HG03565 (cell line): ENCODE measurements around the gene GBE1.
"Not testable (repeated sequence)": the region's sequence is repeated elsewhere in the genome, so short reads cannot be mapped to it uniquely, and the experiment has no call there.

Experiments
- ATAC-seq: cut with Tn5 transposase; IDR thresholded peaks from one replicate; pipeline ENCODE4 v1.9.1; 2021; ENCODE audit warnings: mild to moderate bottlenecking, moderate library complexity; ENCODE audit not compliant: unreplicated experiment

The GBE1 gene

GRCh38 chr3:81760924-81761903, at the start of gene GBE1:
Gene GBE1 (minus strand): TSS chr3:81761645. CDS start chr3:81761517, 128 bp downstream.
- ATAC-seq, result peak; percentile 80

GRCh38 chr3:81808900-81809299, 47.5 kb upstream of the GBE1 start:
- ATAC-seq, result no peak

- ATAC-seq, result no peak
Observed at GRCh38 chr3:81799403-81799802, 38.0 kb upstream of the GBE1 start.

DNA sequence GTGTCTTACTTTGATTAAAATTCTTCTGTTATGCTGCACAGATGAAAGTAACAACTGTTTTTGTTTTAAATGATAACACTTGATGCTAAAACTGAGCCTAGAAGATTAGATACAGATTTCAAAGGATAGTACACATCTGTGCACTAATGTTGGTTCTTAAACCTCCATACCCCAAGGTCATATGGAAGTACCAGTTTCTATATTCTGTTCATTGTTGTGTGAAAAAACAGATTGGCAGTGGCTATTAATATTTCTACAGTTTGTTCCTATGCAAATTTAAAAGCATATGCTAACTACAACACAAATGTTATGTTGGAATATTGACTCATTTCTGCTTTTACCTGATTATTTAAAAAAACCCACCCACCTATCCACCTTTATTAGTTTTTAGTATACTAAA, 32.0 kb upstream of the GBE1 start:
- ATAC-seq, result peak; percentile 39

- ATAC-seq, result no peak
Observed at GRCh38 chr3:81790117-81790516, 28.7 kb upstream of the GBE1 start.

DNA sequence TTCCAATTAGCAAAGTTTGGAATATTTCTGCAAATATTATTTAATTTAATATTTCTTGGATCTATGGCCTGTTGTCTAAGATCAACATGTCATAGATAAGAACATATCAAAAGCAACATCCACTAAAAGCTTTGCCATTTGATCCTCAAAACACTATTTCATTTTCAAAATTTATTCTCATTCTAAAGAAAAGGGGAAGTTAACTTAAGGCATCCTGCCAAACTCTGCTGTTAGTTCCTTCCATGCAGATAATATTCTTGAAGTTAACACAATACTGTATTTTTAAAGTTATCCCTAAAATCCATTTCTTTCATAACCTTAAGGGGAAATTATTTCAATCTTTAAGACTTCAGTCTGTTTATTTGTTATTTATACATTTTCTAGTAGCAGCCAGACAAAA, 28.2 kb upstream of the GBE1 start:
- no peak for ATAC-seq

DNA sequence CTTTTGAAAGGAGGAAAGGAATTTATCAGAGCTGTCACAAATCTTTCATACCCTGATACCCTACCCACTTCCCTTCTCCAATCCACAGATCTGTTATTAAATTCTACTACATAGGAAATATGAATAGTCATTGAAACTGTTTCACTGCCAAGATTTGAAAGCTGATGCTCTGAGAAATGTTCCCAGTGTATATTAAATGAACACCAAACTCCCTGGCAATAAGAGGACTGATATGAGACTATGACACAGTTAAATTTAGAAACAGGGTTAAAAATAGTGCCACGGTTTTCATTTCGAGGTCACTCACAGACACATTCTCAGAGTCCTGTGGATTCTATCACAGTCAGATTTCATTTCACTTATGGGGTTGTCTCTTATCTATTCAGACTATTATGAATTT, 27.2 kb upstream of the GBE1 start:
- peak; percentile 79 for ATAC-seq

GRCh38 chr3:81788044-81788443, 26.6 kb upstream of the GBE1 start:
- ATAC-seq, result no peak

DNA sequence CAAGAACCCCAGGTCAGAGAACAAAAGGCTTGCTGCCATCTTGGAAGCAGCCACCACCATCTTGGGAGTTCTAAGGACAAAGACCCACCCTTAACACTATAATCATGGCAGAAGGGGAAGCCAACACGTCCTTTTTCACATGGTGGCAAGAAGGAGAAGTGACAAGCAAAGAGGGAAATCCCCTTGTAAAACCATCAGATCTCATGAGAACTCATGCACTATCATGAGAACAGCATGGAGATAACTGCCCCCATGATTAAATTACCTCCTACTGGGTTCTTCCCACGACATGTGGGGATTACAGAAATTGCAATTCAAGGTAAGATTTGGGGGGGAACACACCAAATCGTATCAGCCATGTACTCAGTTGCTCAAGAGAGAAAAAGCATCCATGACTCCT, 21.1 kb upstream of the GBE1 start:
- ATAC-seq, result no peak

DNA sequence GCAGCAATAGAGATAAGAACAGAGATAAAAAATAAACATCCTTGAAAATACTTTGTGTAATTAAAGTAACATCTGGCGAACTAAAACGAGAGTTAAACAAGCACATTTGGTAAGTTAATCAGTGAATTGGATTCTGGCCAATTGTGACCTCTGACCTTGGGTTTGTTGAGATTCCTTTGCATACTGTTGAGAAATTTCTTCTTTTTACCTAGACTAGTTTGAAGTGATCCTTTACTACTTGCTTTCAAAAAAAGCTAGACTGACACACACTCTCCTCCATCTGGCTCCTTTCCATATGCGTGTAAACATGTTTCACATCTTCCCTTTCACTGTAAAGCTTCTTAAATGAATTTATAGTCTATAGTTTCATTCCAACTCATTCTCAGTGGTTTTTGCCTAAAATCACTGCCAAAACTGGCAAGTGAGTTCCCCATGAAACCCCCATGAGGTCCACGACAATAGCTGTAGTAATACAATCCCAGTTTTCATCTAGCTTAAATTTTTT, 17.3 kb upstream of the GBE1 start:
- peak; percentile 54 for ATAC-seq

- ATAC-seq, result peak; percentile 50
Observed at GRCh38 chr3:81776643-81777042, 15.2 kb upstream of the GBE1 start.

DNA sequence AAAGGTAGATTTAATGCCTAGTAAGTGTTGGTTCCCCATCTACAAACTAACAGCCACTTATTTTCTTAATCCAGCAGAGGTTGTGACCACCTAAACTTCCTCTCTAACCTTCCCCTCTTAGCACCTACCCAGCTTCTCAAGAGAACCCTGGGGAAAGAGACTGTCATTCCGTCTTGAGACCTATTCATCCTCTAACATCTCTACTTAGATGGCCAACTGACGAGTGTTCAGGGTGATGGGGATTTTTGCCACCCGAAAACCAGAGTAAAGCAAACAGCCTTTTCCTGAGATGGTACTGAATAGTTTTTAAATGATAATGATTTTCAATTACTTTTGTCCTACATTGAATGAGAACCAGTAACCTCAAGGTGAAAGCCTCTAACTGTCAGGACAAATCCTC, 9.3 kb upstream of the GBE1 start:
- ATAC-seq, result no peak

- no peak for ATAC-seq
Observed at GRCh38 chr3:81769299-81769698, 7.9 kb upstream of the GBE1 start.

GRCh38 chr3:81767250-81767859, 5.9 kb upstream of the GBE1 start:
- not testable (repeated sequence) for ATAC-seq

DNA sequence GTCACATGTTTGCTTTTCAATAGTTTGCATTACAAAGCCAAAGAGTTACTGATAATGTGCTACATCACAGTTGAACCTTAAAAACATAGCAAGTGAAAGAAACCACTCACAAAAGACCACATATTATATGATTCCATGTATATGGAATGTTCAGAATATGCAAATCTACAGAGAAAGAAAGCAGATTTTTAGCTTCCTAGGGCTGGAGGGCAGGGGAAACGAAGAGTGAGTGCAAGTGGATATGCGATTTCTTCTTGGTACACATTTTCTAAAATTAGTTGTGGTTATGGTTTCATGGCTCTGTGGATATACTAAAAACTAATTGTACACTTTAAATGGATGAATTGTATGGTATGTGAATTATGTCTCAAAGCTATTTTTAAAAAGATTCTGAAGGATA, 4.0 kb upstream of the GBE1 start:
- no peak for ATAC-seq

GRCh38 chr3:81764665-81765064, 3.2 kb upstream of the GBE1 start:
- no peak for ATAC-seq

DNA sequence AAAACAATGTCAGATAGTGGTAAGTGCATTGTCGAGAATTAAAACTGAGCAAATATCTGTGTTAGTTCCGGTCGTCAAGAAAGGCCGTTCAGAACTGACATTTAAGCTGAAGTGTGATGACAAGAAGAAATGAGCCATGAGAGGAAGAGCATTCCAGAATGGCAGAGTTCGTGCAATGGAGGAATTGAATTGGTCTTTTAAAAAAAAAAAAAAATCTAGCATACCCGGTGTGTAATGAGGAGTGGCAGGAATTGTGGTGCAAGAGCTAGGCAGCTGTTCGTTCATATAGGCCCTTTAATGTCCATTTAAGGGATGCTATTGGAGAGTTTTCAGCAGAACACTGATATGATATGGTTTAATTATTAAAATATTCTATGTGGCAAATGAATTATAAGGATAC, 2.6 kb upstream of the GBE1 start:
- ATAC-seq, result no peak

DNA sequence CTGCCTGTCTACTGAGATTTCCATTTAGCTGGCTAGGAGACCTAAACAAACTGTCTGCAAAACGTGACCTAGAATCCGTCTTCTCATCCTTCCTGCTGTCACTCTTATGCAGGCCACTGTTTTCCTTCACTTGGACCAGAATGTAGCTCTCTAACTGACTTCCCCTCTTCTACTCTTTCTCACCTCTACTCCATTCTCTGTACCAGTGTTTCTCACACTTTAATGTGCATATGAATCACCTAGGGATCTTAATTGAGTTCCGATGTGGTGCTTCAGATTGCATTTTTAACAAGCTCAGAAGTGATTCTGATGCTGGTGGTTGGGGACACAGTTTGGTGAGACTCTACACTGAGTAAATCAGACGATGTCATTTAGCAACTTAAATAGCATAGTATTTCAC, 1.6 kb upstream of the GBE1 start:
- ATAC-seq, result no peak

GRCh38 chr3:81761904-81762580, 597 bp upstream of the GBE1 start:
- ATAC-seq, result no peak

- ATAC-seq, result no peak
Observed at GRCh38 chr3:81760215-81760614, 1.2 kb downstream of the GBE1 start.

DNA sequence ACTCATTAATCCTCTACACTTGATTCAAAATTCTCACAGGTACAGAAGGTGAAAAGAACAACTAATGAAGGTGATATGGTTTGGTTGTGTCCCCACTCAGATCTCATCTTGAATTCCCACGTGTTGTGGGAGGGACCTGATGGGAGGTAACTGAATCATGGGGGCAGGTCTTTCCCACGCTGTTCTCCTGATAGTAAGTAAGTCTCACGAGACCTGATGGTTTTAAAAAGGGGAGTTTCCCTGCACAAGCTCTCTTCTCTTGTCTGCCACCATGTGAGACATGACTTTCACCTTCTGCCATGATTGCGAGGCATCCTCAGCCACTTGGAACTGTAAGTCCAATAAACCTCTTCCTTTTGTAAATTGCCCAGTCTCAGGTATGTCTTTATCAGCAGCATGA, 2.7 kb downstream of the GBE1 start:
- not testable (repeated sequence) for ATAC-seq
